ENCODE results near the gene RNF144A.

GRCh38 chr2:6977113-6977741, 60.0 kb downstream of the RNF144A start:
- TF ChIP-seq CTCF (IDR thresholded peaks at IDR 0.05) = no peak
- TF ChIP-seq POLR2A (IDR thresholded peaks at IDR 0.05) = no peak
